ENCODE measurements around the gene CACNG3.
"Not testable (repeated sequence)": the region's sequence is repeated elsewhere in the genome, so short reads cannot be mapped to it uniquely, and the experiment has no call there.

Gene CACNG3

GRCh38 chr16:24332178-24332577, 76.0 kb downstream of the CACNG3 start:
- DNase-seq (ENCODE audit: low spot score) (no peak), FAIRE-seq (no peak)

- FAIRE-seq (no peak), DNase-seq (ENCODE audit: low spot score) (no peak)
These were observed 76.5 kb downstream of the CACNG3 start for GRCh38 chr16:24332582-24333090.

GRCh38 chr16:24336491-24336890, 80.4 kb downstream of the CACNG3 start:
- FAIRE-seq (no peak), DNase-seq (ENCODE audit: low spot score) (no peak)

- FAIRE-seq (no peak), DNase-seq (ENCODE audit: low spot score) (no peak)
These were observed 80.9 kb downstream of the CACNG3 start for GRCh38 chr16:24337013-24337412.

GRCh38 chr16:24343829-24344228, 87.7 kb downstream of the CACNG3 start:
- not testable (repeated sequence) for DNase-seq (ENCODE audit: low spot score); FAIRE-seq

- FAIRE-seq (no peak), DNase-seq (ENCODE audit: low spot score) (no peak)
These were observed 88.6 kb downstream of the CACNG3 start for GRCh38 chr16:24344784-24345183.

- DNase-seq (ENCODE audit: low spot score) (no peak), FAIRE-seq (no peak)
These were observed 89.6 kb downstream of the CACNG3 start for GRCh38 chr16:24345704-24346103.

- DNase-seq (ENCODE audit: low spot score) (no peak), FAIRE-seq (no peak)
These were observed 90.6 kb downstream of the CACNG3 start for GRCh38 chr16:24346734-24347133.

- no peak for FAIRE-seq
These were observed 91.4 kb downstream of the CACNG3 start for GRCh38 chr16:24347556-24347955.

GRCh38 chr16:24348545-24349290, 92.6 kb downstream of the CACNG3 start:
- FAIRE-seq: no peak
- no peak for DNase-seq (ENCODE audit: low spot score)

More at GRCh38 chr16:24347556-24347955, 91.4 kb downstream of the CACNG3 start:
- DNase-seq (ENCODE audit: low spot score): peak; percentile 30

GRCh38 chr16:24349320-24349719, 93.2 kb downstream of the CACNG3 start:
- FAIRE-seq (no peak), DNase-seq (ENCODE audit: low spot score) (no peak)

- FAIRE-seq (no peak), DNase-seq (ENCODE audit: low spot score) (no peak)
These were observed 96.6 kb downstream of the CACNG3 start for GRCh38 chr16:24352746-24353145.

- no peak for DNase-seq (ENCODE audit: low spot score)
- FAIRE-seq: no peak
These were observed 97.5 kb downstream of the CACNG3 start for GRCh38 chr16:24353622-24354021.

- DNase-seq (ENCODE audit: low spot score): no peak
- FAIRE-seq: no peak
These were observed 101.4 kb downstream of the CACNG3 start for GRCh38 chr16:24357511-24357910.

GRCh38 chr16:24358117-24358516, 102.0 kb downstream of the CACNG3 start:
- FAIRE-seq (no peak), DNase-seq (ENCODE audit: low spot score) (no peak)

GRCh38 chr16:24359490-24359889, 103.4 kb downstream of the CACNG3 start:
- DNase-seq (ENCODE audit: low spot score): no peak
- no peak for FAIRE-seq

- FAIRE-seq (no peak), DNase-seq (ENCODE audit: low spot score) (no peak)
These were observed 104.8 kb downstream of the CACNG3 start for GRCh38 chr16:24360936-24361335.

- DNase-seq (ENCODE audit: low spot score): no peak
- FAIRE-seq: no peak
These were observed 108.5 kb downstream of the CACNG3 start for GRCh38 chr16:24364596-24364995.

- FAIRE-seq (no peak), DNase-seq (ENCODE audit: low spot score) (no peak)
These were observed 111.1 kb downstream of the CACNG3 start for GRCh38 chr16:24367186-24367710.

GRCh38 chr16:24372824-24373223, 116.7 kb downstream of the CACNG3 start:
- no peak for FAIRE-seq
- no peak for DNase-seq (ENCODE audit: low spot score)

- no peak for FAIRE-seq
- no peak for DNase-seq (ENCODE audit: low spot score)
These were observed 122.9 kb downstream of the CACNG3 start for GRCh38 chr16:24378999-24379398.

- FAIRE-seq (no peak), DNase-seq (ENCODE audit: low spot score) (no peak)
These were observed 125.5 kb downstream of the CACNG3 start for GRCh38 chr16:24381470-24382118.
